A673 (cell line): ENCODE measurements around the gene C1QTNF8.

Source experiments
- CTCF ChIP-seq: fragments of 300-800, 200-600 bp; sonication (generic); conservative IDR thresholded peaks from 2 replicates; pipeline ENCODE4 v1.5.1; 2017; ENCODE audit warnings: low read depth, mild to moderate bottlenecking, antibody characterized with exemption, low read length, moderate library complexity, mixed read lengths
- EZH2 ChIP-seq: fragments of 200-600 bp; sonication (generic); IDR thresholded peaks from 2 replicates; pipeline ENCODE4 v1.6.1; 2017; ENCODE audit warnings: borderline replicate concordance, low read depth, mild to moderate bottlenecking, mixed read lengths, antibody characterized with exemption, low read length; ENCODE audit not compliant: poor library complexity, severe bottlenecking

- TF ChIP-seq CTCF (no peak), EZH2 (no peak)
Measured at GRCh38 chr16:1055557-1055924, 40.5 kb downstream of the C1QTNF8 start.
